ENCODE data around the gene TMEM161A. TPM values are rescaled to one million over a fixed set of nuclear protein-coding genes. Genes with fewer than 3 reads are reported as not detected.
"Not testable (repeated sequence)": the region's sequence is repeated elsewhere in the genome, so short reads cannot be mapped to it uniquely, and the experiment has no call there.

Gene TMEM161A
- total RNA-seq, 2 experiments from 2014 or later, result 30.4 to 33.6 TPM

DNA sequence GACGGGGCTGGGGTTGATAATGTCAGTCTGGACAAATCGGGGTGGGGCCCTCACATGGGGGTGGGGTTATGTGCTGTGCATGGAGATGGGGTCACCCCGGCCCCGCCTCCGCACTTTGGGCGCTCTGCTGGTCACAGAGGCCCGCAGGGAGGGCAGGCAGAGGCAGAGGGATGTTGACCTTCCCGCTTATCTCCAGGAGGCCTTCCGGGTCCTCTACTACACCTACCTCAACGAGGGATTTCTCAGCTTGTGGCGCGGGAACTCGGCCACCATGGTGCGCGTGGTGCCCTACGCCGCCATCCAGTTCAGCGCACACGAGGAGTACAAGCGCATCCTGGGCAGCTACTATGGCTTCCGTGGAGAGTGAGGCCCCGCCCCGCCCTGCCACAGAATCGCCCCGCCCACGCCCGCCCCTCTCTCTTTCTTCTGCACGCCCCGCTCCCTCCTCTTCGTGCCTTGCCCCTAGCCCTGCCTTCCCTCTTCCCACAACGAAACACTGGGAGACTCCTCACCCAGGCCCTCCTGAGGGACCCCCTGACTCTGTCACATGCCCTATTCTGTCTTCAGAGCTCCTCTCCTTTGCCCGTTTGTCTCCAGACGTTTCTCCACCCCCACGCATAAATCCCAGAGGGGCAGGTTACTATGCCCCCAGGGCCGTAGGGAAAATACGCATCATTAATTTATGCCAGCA, 32.8 kb downstream of the TMEM161A start:
- CTCF ChIA-PET, result no interaction called here
- POLR2A ChIA-PET, result no interaction called here

DNA sequence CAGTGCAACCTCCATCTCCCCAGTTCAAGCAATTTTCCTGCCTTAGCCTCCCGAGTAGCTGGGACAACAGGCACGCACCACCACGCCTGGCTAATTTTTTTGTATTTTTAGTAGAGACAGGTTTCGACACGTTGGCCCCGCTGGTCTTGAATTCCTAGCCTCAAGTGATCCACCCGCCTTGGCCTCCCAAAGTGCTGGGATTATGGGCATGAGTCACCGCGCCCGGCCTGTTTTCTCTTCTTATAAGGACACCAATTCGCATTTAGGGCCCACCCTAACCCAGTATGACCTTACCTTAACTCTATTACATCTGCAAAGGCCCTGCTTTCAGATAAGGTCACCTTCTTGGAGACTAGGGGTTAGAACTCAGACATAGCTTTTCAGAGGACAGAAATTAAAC, 35.1 kb downstream of the TMEM161A start:
- CTCF ChIA-PET, result no interaction called here

GRCh38 chr19:19102566-19102965, 35.7 kb downstream of the TMEM161A start:
- POLR2A ChIA-PET, CTCF ChIA-PET: not testable (repeated sequence)

More for the DNA sequence above, 35.1 kb downstream of the TMEM161A start:
- POLR2A ChIA-PET, result no interaction called here

DNA sequence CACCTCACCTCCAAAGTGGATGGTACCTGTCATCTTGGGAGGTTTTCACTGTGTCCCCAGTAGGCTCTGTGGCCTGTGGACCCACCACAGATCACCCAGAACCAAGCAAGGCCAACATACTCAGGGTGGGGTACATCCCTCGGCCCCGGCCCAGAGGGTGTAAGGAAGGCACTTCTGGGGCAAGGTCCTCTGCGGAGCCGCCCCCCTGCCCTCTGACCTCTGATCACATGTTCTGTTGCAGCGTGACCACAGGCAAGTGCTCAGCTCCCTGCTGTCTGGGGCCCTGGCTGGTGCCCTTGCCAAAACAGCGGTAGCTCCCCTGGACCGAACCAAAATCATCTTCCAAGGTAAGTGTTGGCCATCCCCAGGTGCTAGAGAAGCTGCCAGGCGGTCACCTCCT, 36.7 kb downstream of the TMEM161A start:
- CTCF ChIA-PET, result no interaction called here
- POLR2A ChIA-PET, result no interaction called here

DNA sequence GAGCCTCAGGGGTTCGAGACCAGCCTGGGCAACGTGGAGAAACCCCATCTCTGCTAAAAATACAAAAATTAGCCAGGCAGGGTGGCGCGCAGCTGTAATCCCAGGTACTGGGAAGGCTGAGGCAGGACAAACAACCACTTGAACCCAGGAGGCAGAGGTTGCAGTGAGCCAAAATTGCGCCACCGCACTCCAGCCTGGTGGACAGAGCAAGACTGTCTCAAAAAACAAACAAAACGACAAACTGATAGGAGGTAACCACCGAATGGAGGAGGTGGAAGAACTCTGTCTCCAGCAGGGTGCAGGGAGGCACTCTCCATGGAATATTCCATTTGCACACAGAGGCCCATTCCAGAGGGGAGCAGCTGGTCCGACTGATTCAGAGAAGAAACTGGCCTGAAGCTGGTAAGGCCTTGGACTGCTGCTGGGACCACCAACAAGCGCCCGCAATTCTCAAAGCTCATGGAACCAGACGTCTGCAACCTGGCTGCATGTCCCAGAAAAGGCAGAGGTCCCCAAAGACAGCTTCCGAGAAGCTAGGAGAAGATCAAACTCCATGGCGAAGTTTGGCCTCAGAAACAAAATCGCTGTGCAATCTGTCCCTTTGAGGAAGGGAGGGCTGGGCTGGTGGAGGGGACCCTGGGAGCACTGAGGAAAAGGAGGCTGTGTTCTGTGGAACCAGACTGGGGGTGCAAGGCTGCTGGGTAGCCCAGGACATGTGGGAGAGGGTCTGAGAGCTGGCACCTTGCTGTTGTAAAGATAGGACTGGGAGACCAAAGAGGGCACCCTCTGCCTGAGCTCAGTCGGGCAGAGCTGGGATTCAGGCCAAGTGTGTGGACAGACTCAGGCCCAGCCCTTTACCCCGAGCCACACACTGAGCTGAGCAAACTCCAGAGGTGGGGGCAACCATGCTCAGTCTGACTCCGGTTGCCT, 39.3 kb downstream of the TMEM161A start:
- ChIA-PET POLR2A (no interaction called here), CTCF (no interaction called here)

- POLR2A ChIA-PET, result no interaction called here
- CTCF ChIA-PET, result no interaction called here
Observed at GRCh38 chr19:19098084-19098702, 40.1 kb downstream of the TMEM161A start.

- CTCF ChIA-PET, result no interaction called here
Observed at GRCh38 chr19:19096641-19097627, 41.3 kb downstream of the TMEM161A start.

GRCh38 chr19:19095691-19096090, 42.6 kb downstream of the TMEM161A start:
- ChIA-PET CTCF (no interaction called here), POLR2A (no interaction called here)

More at GRCh38 chr19:19096641-19097627, 41.3 kb downstream of the TMEM161A start:
- POLR2A ChIA-PET, result interaction anchor here (0.6 kb wide), 1 partner anchor 176 kb away, joined by 3 read pairs; the partner anchor contains the start of gene TM6SF2

DNA sequence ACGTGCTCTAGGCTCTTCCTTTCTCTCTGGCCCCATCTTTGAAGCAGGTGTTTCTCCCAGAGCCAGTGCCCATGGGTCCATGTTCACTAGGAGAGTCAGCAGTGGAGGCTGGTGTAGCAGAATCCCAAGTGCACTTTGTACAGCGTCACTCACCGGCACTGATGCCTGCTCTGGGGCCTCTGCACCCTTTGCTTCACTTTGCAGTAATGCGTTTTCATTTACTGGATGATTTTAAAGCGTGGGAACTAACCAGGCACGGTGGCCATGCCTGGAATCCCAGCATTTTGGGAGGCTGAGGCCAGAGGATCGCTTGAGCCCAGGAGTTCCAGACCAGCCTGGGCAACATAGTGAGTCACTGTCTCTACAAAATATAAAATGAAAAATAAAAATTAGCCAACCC, 43.8 kb downstream of the TMEM161A start:
- ChIA-PET CTCF (no interaction called here), POLR2A (no interaction called here)

GRCh38 chr19:19087676-19088075, 50.6 kb downstream of the TMEM161A start:
- POLR2A ChIA-PET, result interaction anchor here (0.5 kb wide), 1 partner anchor 116 kb away, joined by 3 read pairs; no protein-coding TSS in a partner anchor
- CTCF ChIA-PET, result interaction anchor here (1.0 to 1.4 kb wide), 2 partner anchors 11 to 28 kb away, joined by 3 read pairs; no protein-coding TSS in a partner anchor

DNA sequence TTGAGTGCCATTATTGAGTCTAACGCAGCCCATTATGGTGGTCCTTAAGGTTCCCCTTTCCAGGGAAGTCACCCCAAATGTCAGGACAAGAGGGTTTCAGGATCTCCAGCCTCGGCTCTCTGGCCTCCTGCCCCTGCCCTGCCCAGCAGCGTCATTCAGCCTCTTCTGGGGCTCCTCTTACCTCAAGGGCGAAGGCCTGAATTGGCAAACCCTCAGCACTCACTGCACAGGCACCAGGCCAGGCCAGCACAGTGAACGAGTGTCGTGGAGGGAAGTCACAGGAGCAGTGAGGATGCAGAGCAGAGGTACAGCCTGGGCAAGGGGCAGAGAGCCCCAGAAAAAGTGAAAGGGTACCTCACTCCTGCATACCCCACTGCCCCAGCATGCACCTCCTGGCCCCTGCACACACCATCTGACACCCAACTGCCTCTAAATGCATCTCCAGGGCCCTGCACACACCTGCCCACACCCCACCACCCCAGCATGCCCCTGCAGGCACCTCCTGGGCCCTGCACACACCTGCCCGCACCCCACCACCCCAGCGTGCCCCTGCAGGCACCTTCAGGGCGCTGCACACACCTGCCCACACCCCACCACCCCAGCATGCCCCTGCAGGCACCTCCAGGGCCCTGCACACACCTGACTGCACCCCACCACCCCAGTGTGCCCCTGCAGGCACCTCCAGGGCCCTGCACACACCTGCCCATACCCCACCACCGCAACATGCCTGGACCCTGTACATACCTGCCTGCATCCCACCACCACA, 54.7 kb downstream of the TMEM161A start:
- POLR2A ChIA-PET, result no interaction called here
- CTCF ChIA-PET, result no interaction called here

GRCh38 chr19:19081642-19082151, 56.6 kb downstream of the TMEM161A start:
- ChIA-PET CTCF (no interaction called here), POLR2A (no interaction called here)

GRCh38 chr19:19079571-19079970, 58.7 kb downstream of the TMEM161A start:
- ChIA-PET CTCF (no interaction called here), POLR2A (no interaction called here)

- ChIA-PET CTCF (no interaction called here), POLR2A (no interaction called here)
Observed at GRCh38 chr19:19078801-19079200, 59.5 kb downstream of the TMEM161A start.

GRCh38 chr19:19077103-19077502, 61.2 kb downstream of the TMEM161A start:
- ChIA-PET CTCF (interaction anchor here (0.7 to 1.2 kb wide), 2 partner anchors 11 to 12 kb away, joined by 3 to 5 read pairs; no protein-coding TSS in a partner anchor), POLR2A (interaction anchor here (0.5 kb wide), 1 partner anchor 104 kb away, joined by 4 read pairs; no protein-coding TSS in a partner anchor)

DNA sequence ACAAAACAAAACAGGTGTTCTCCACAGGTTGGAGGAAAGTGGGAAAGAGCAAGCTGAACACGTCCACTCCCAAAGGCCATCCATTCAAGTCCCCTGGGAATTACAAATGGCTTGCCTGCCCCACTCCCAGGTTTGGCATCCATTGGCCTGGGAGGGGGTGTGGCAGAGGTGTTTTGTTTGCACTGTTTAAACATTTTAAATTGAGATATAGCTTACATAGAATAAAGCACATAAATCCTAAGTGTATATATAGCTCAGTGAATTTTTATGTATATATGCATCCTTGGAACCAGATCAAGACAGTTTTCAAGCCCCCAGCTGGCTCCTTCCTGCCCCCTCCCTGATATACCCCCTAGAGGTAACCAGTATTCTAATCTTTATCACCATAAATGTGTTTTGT, 61.8 kb downstream of the TMEM161A start:
- ChIA-PET CTCF (interaction anchor here (0.7 to 1.2 kb wide), 2 partner anchors 12 kb away, joined by 3 to 5 read pairs; no protein-coding TSS in a partner anchor), POLR2A (interaction anchor here (0.5 kb wide), 1 partner anchor 104 kb away, joined by 4 read pairs; no protein-coding TSS in a partner anchor)

- ChIA-PET POLR2A (no interaction called here), CTCF (interaction anchor here (1.0 kb wide), 1 partner anchor 12 kb away, joined by 4 read pairs; the partner anchor contains the start of gene SLC25A42)
Observed at GRCh38 chr19:19075126-19075525, 63.2 kb downstream of the TMEM161A start.
